ENCODE data around the gene TMEM138.

Gene TMEM138

GRCh38 chr11:61339490-61339878, 22.7 kb upstream of the TMEM138 start:
- in situ Hi-C loops (cut with MboI; ENCODE audit: low pct_unique_long_range_greater_than_20kb, low sequenced_read_pairs), result no loop called here
- no peak for DNase-seq

GRCh38 chr11:61340979-61341378, 21.2 kb upstream of the TMEM138 start:
- no peak for DNase-seq
- in situ Hi-C loops (cut with MboI; ENCODE audit: low pct_unique_long_range_greater_than_20kb, low sequenced_read_pairs), result no loop called here

- in situ Hi-C loops (cut with MboI; ENCODE audit: low pct_unique_long_range_greater_than_20kb, low sequenced_read_pairs), result no loop called here
- DNase-seq, result no peak
Observed at GRCh38 chr11:61341706-61342105, 20.5 kb upstream of the TMEM138 start.

GRCh38 chr11:61342207-61342803, 19.9 kb upstream of the TMEM138 start:
- in situ Hi-C loops (cut with MboI; ENCODE audit: low pct_unique_long_range_greater_than_20kb, low sequenced_read_pairs), result no loop called here
- no peak for DNase-seq

- no peak for DNase-seq
- in situ Hi-C loops (cut with MboI; ENCODE audit: low pct_unique_long_range_greater_than_20kb, low sequenced_read_pairs), result no loop called here
Observed at GRCh38 chr11:61343792-61344745, 18.1 kb upstream of the TMEM138 start.

- DNase-seq, result no peak
Observed at GRCh38 chr11:61345170-61345610, 17.0 kb upstream of the TMEM138 start.

GRCh38 chr11:61345954-61346843, 16.0 kb upstream of the TMEM138 start:
- in situ Hi-C loops (cut with MboI; ENCODE audit: low pct_unique_long_range_greater_than_20kb, low sequenced_read_pairs), result no loop called here
- DNase-seq, result no peak

More at GRCh38 chr11:61345170-61345610, 17.0 kb upstream of the TMEM138 start:
- in situ Hi-C loops (cut with MboI; ENCODE audit: low pct_unique_long_range_greater_than_20kb, low sequenced_read_pairs), result no loop called here

- DNase-seq, result no peak
- in situ Hi-C loops (cut with MboI; ENCODE audit: low pct_unique_long_range_greater_than_20kb, low sequenced_read_pairs), result no loop called here
Observed at GRCh38 chr11:61347916-61348461, 14.2 kb upstream of the TMEM138 start.

GRCh38 chr11:61349189-61349751, 12.9 kb upstream of the TMEM138 start:
- in situ Hi-C loops (cut with MboI; ENCODE audit: low pct_unique_long_range_greater_than_20kb, low sequenced_read_pairs), result no loop called here
- no peak for DNase-seq

- no peak for DNase-seq
- in situ Hi-C loops (cut with MboI; ENCODE audit: low pct_unique_long_range_greater_than_20kb, low sequenced_read_pairs), result no loop called here
Observed at GRCh38 chr11:61349916-61350315, 12.3 kb upstream of the TMEM138 start.

GRCh38 chr11:61350336-61350735, 11.8 kb upstream of the TMEM138 start:
- in situ Hi-C loops (cut with MboI; ENCODE audit: low pct_unique_long_range_greater_than_20kb, low sequenced_read_pairs), result no loop called here
- DNase-seq, result no peak

- DNase-seq, result no peak
- in situ Hi-C loops (cut with MboI; ENCODE audit: low pct_unique_long_range_greater_than_20kb, low sequenced_read_pairs), result no loop called here
Observed at GRCh38 chr11:61350803-61351202, 11.4 kb upstream of the TMEM138 start.

- in situ Hi-C loops (cut with MboI; ENCODE audit: low pct_unique_long_range_greater_than_20kb, low sequenced_read_pairs), result no loop called here
- no peak for DNase-seq
Observed at GRCh38 chr11:61352038-61352437, 10.1 kb upstream of the TMEM138 start.

GRCh38 chr11:61353131-61354067, 8.8 kb upstream of the TMEM138 start:
- in situ Hi-C loops (cut with MboI; ENCODE audit: low pct_unique_long_range_greater_than_20kb, low sequenced_read_pairs), result no loop called here
- DNase-seq, result no peak

GRCh38 chr11:61354208-61354607, 8.0 kb upstream of the TMEM138 start:
- no peak for DNase-seq
- in situ Hi-C loops (cut with MboI; ENCODE audit: low pct_unique_long_range_greater_than_20kb, low sequenced_read_pairs), result no loop called here

GRCh38 chr11:61356706-61357105, 5.5 kb upstream of the TMEM138 start:
- in situ Hi-C loops (cut with MboI; ENCODE audit: low pct_unique_long_range_greater_than_20kb, low sequenced_read_pairs), result no loop called here

GRCh38 chr11:61357233-61357893, 4.8 kb upstream of the TMEM138 start:
- in situ Hi-C loops (cut with MboI; ENCODE audit: low pct_unique_long_range_greater_than_20kb, low sequenced_read_pairs), result no loop called here
- DNase-seq, result peak; percentile 85

More at GRCh38 chr11:61356706-61357105, 5.5 kb upstream of the TMEM138 start:
- no peak for DNase-seq

Measured in KBM-7 (cell line).